Common myeloid progenitor, CD34-positive (primary cell): ENCODE data around the gene SLC35F4.

Experiments
- CTCF ChIA-PET: fragments of 350-600 bp; sonication (Branson Sonifier 250); formaldehyde crosslinking; loops from one replicate; lab custom pipeline; 2021; ENCODE audit warnings: antibody characterized with exemption; lab: Charles Lee
- POLR2A ChIA-PET: fragments of 350-600 bp; sonication (Branson Sonifier 250); formaldehyde crosslinking; loops from one replicate; lab custom pipeline; 2021; ENCODE audit warnings: antibody characterized with exemption; lab: Charles Lee
- DNase-seq, 3 donors: peaks; one replicate each; pipeline versions ENCODE4 v3.0.0 to v3.0.0-alpha.2; 2013
- H3K27ac ChIP-seq, 2 experiments: 1 replicate in 1 of 2; 2 replicates in 1 of 2; pipeline ENCODE4 v1.7.0; 2013; ENCODE audit warnings: inconsistent platforms in 2 of 2, low read length in 2 of 2, mild to moderate bottlenecking in 2 of 2, low read depth in 1 of 2, moderate library complexity in 1 of 2; ENCODE audit not compliant: severe bottlenecking in 2 of 2, insufficient read depth in 1 of 2, poor library complexity in 1 of 2
- H3K27me3 ChIP-seq, 5 experiments: replicated peaks in 2 of 5; 1 replicate in 3 of 5; 2 replicates in 2 of 5; pipeline versions ENCODE4 v1.6.1 to v1.7.0; 2013; ENCODE audit warnings: low read length in 4 of 5, mild to moderate bottlenecking in 2 of 5, moderate library complexity in 2 of 5, inconsistent platforms in 1 of 5; ENCODE audit not compliant: insufficient read depth in 5 of 5, control insufficient read depth in 4 of 5
- H3K36me3 ChIP-seq, 4 experiments: 1 replicate in 2 of 4; 2 replicates in 2 of 4; pipeline versions ENCODE4 v1.6.1 to v1.7.0; 2013; ENCODE audit warnings: low read length in 3 of 4, control low read depth in 1 of 4, mild to moderate bottlenecking in 1 of 4; ENCODE audit not compliant: control insufficient read depth in 4 of 4, insufficient read depth in 4 of 4
- H3K4me1 ChIP-seq, 4 experiments: 1 replicate in 3 of 4; 2 replicates in 1 of 4; pipeline versions ENCODE4 v1.6.1 to v1.7.1; 2013; ENCODE audit warnings: low read length in 3 of 4, mild to moderate bottlenecking in 3 of 4, control low read depth in 1 of 4, inconsistent platforms in 1 of 4, moderate library complexity in 1 of 4; ENCODE audit not compliant: control insufficient read depth in 4 of 4, insufficient read depth in 4 of 4; ENCODE audit errors: control extremely low read depth in 1 of 4
- H3K4me3 ChIP-seq, 7 experiments: 1 replicate in 4 of 7; 2 replicates in 3 of 7; pipeline versions ENCODE4 v1.5.1 to v1.7.0; 2013; ENCODE audit warnings: mild to moderate bottlenecking in 7 of 7, low read length in 6 of 7, moderate library complexity in 6 of 7, inconsistent platforms in 2 of 7, low read depth in 2 of 7, control low read depth in 1 of 7; ENCODE audit not compliant: insufficient read depth in 4 of 7, control insufficient read depth in 1 of 7; ENCODE audit errors: extremely low read depth in 1 of 7
- H3K9me3 ChIP-seq, 5 experiments: 1 replicate in 4 of 5; 2 replicates in 1 of 5; pipeline versions ENCODE4 v1.6.1 to v1.7.1; 2013; ENCODE audit warnings: low read length in 4 of 5, mild to moderate bottlenecking in 2 of 5, inconsistent platforms in 1 of 5, low read depth in 1 of 5, moderate library complexity in 1 of 5; ENCODE audit not compliant: control insufficient read depth in 4 of 5, insufficient read depth in 2 of 5; ENCODE audit errors: control extremely low read depth in 1 of 5
- WGBS: methylation state at CpG from one replicate; pipeline ENCODE4 v1.1.5; 2013; ENCODE audit not compliant: insufficient coverage; 5-methylcytosine and 5-hydroxymethylcytosine counted together

Gene SLC35F4

DNA sequence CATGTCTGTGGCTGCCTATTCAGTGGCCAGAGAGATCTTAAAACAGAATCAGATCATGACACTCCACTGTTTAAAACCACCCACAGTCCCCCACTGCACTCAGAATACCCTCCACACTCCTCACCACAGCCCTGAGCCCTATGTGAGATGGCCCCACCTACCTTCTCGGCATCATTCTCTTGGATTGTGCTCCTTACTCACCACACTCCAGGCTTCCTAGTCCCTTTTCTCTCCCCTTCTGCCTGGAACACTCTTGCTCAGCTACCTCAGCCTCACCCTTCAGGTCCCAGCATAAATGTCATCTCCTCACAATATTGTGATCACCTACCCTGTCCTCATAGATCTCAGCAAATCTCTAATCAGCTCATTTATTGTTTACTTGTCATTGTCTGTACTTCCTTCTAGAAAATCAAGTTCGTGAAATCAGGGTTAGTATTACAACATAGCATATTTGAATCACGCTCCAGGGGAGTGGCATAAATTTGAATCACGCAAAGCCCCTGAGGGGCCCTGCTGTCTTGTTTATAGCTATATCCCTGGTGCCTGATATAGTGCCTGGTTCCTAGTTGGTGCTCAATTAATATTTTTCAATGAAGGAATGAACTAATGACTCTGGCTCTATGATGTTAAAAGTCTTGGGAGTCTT is 42.8 kb downstream of the SLC35F4 start:
- Histone ChIP-seq H3K4me3 (no peak overlapping the region), H3K4me1 (no peaks in the 10 kb centered on the region), H3K27me3 (no peaks in the 10 kb centered on the region), H3K9me3 (no peaks in the 10 kb centered on the region), H3K27ac (no peak overlapping the region), H3K36me3 (no peaks in the 10 kb centered on the region)
- POLR2A ChIA-PET: no interaction called here
- no peak for DNase-seq
- WGBS: 96% methylated on average over 3 of the region's 4 CpGs
- CTCF ChIA-PET: no interaction called here

DNA sequence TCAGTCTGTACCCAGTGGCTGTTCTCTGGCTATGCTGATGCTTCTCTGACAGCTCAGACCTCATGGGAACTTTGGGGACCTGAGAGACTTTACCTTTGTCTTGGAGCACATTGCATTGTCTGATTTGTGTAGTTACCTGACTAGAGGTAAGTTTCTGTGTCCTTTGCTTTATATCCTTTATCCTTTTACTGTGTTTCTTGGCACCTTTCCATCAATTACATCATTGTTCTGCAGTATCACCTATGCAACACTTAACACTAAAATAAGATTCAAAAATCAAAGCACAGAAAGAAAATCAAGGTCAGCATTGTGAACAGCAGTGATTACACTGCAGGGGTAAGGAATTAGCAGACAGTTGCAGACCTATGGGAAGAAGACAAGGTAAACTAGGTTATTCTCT is 43.8 kb downstream of the SLC35F4 start:
- POLR2A ChIA-PET: no interaction called here
- CTCF ChIA-PET: no interaction called here
- Histone ChIP-seq H3K4me3 (no peak overlapping the region), H3K27me3 (no peaks in the 10 kb centered on the region), H3K27ac (no peak overlapping the region), H3K9me3 (no peaks in the 10 kb centered on the region), H3K36me3 (no peaks in the 10 kb centered on the region), H3K4me1 (no peaks in the 10 kb centered on the region)
- no peak for DNase-seq

DNA sequence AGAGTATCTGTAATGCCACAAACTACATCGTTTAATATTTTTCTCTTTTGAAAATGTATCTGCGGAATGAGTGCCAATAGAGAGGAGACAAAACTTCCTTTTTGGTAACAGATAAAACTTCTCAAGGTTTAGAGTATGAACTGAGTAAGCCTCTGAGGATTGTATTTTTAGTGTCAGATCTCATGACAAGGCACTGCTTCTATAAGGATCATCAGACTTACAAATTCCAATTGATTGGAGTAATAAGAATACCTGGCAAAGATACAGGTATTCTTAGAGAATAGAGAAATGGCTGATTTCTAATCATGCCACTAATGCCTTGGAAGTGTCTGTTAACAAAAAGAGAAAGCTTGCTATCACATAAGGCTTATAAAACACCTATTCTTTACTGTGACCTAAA is 45.3 kb downstream of the SLC35F4 start:
- Histone ChIP-seq H3K4me1 (no peaks in the 10 kb centered on the region), H3K27ac (no peak overlapping the region), H3K27me3 (no peaks in the 10 kb centered on the region), H3K9me3 (no peaks in the 10 kb centered on the region), H3K4me3 (no peak overlapping the region), H3K36me3 (no peaks in the 10 kb centered on the region)
- DNase-seq: no peak
- WGBS: 100% methylated on average over 2 of the region's 2 CpGs
- ChIA-PET CTCF (no interaction called here), POLR2A (no interaction called here)

DNA sequence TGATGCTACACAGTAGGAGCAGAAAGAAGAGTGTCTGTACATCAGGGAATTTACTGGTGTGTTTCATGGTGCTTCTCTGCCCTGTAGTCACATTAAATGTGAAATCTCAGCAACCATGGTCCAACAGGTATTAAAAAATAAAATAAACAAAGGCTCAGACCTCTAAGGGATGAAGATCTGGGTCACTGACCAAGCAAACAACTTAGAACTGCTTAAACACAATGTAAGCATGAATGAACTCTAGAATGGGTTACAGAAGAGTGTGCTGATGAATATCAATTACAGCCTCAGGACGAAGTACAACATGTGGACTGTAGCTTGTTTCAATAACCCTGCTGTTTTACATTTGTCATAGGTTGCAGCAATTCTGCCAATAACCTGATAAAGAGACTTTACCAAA is 47.4 kb downstream of the SLC35F4 start:
- no peaks in the 10 kb centered on the region for H3K9me3 ChIP-seq
- DNase-seq: no peak
- ChIA-PET CTCF (no interaction called here), POLR2A (no interaction called here)
- no CpG with 5 or more reads among the region's 1 CpG for WGBS
- no peaks in the 10 kb centered on the region for H3K36me3 ChIP-seq
- no peak overlapping the region for H3K27ac ChIP-seq
- H3K27me3 ChIP-seq: peaks cover 0 to 2% (median 0%) of the 10 kb centered on the region in 5 experiments
- H3K4me3 ChIP-seq: no peak overlapping the region
- no peaks in the 10 kb centered on the region for H3K4me1 ChIP-seq

DNA sequence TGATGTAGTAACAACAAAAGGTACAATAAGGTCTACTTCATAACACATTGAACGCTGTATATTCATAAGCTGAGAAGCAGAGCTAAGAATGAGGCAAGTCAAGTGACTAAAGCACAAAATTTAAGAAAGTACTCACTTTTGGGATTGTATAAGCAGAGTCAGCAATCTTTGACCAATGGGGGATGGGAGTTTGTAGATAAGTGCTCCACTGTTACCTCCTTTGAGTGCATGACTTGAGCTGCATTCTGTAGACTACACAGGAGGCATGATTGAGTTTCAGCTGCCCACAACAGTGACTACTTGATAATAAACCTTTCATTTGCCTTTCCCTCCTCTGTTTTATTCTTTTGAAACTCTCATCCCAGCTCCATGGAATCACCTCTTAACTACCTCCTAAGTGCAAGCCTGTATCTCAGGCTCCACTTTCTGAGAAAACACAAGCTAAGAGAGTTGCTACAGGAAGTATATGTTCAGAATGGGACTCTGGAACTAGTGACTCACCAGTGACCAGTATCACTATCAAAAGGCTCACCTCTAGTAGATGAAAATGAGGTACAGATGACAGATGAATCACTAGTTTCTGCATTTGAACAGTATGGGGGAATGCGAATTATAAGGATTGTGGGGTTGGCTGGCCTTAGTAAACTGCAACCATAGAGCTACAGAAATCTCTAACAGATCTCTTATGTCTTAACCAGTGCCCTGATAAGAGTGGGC is 49.2 kb downstream of the SLC35F4 start:
- WGBS: no CpG with 5 or more reads among the region's 2 CpGs
- Histone ChIP-seq H3K9me3 (no peaks in the 10 kb centered on the region), H3K4me3 (no peak overlapping the region), H3K27me3 (peaks cover 0 to 2% (median 0%) of the 10 kb centered on the region in 5 experiments), H3K4me1 (no peaks in the 10 kb centered on the region), H3K36me3 (no peaks in the 10 kb centered on the region), H3K27ac (no peak overlapping the region)
- CTCF ChIA-PET: no interaction called here
- POLR2A ChIA-PET: no interaction called here
- no peak for DNase-seq

DNA sequence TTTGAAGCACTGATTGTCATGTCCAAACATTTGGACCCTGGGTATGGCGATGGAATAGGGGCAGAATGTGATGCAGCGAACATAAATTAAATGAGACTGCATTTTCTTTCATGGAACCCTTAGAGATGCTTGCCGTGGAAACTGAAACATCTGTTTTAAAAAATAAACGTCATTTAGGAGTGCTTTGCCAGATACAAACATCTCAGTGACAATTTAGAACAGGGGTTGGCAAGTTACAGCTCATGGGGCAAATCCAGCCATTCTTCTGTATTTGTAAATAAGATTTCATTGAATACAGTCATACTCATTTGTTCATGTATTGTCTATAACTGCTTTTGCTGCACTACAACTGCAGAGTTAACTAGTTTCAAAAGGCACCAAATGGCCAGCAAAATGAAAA is 51.2 kb downstream of the SLC35F4 start:
- Histone ChIP-seq H3K4me3 (no peak overlapping the region), H3K27ac (no peak overlapping the region)
- 82% methylated on average over 4 of the region's 4 CpGs for WGBS

DNA sequence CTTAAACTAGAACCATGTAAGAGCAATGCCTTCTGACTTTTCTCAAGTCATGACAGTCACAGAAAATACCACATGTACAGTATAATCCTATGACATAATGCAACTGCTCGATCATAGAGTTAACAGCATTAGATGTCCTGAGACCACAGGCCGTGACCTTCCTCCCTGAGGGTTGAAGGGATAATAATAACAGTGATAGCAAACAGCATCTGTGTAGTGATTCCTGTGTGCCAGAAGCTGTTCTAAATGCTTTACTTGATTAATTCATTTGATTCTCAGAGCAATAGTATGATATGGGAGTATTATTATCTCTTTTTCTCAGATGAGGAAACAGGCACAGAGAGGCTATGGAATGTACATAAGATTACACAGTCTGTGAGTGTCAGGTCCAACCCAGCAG is 53.2 kb downstream of the SLC35F4 start:
- ChIA-PET POLR2A (no interaction called here), CTCF (no interaction called here)
- Histone ChIP-seq H3K36me3 (no peaks in the 10 kb centered on the region), H3K4me3 (no peak overlapping the region), H3K27me3 (peaks cover 0 to 2% (median 0%) of the 10 kb centered on the region in 5 experiments), H3K4me1 (no peaks in the 10 kb centered on the region), H3K9me3 (no peaks in the 10 kb centered on the region), H3K27ac (no peak overlapping the region)
- DNase-seq: no peak
- 100% methylated on average over 2 of the region's 2 CpGs for WGBS

More for the DNA sequence above, 51.2 kb downstream of the SLC35F4 start:
- Histone ChIP-seq H3K4me1 (no peaks in the 10 kb centered on the region), H3K27me3 (peaks cover 0 to 2% (median 0%) of the 10 kb centered on the region in 5 experiments), H3K9me3 (no peaks in the 10 kb centered on the region), H3K36me3 (no peaks in the 10 kb centered on the region)
- ChIA-PET CTCF (no interaction called here), POLR2A (no interaction called here)
- DNase-seq: no peak
